HCT116 (cell line): ENCODE measurements around the gene TMEM51. TPM values are rescaled to one million over a fixed set of nuclear protein-coding genes. Genes with fewer than 3 reads are reported as not detected.

Experiments used
- ATAC-seq: fragments of 200-7000 bp; cut with Tn5 transposase; 2 replicates; pipeline ENCODE4 v1.9.1; 2020; ENCODE audit warnings: mild to moderate bottlenecking, moderate library complexity
- BruUV-seq: library from RNA; stranded (reverse); fragments of 400-500 nt; replicated peaks from 2 replicates; lab custom pipeline; 2021; lab: Mats Ljungman, UMichigan
- CTCF ChIA-PET: fragments of 300-600 bp; sonication (Branson Sonifier 250); formaldehyde crosslinking; loops from one replicate; lab custom pipeline; 2021; ENCODE audit warnings: antibody characterized with exemption; lab: Charles Lee
- POLR2A ChIA-PET: fragments of 300-600, 350-600 bp; sonication (Branson Sonifier 250); formaldehyde crosslinking; loops from one replicate; lab custom pipeline; 2021; ENCODE audit warnings: antibody characterized with exemption; lab: Charles Lee
- RAD21 ChIA-PET, 2 experiments: fragments of 300-600 bp; sonication (Branson Sonifier 250); formaldehyde crosslinking; loops; one replicate each; lab custom pipeline; 2023; ENCODE audit warnings: low total read pairs in 2 of 2; ENCODE audit not compliant: uncharacterized antibody in 2 of 2, unreplicated experiment in 2 of 2, low non-redundant PET in 1 of 2; lab: Charles Lee
- DNase-seq: peaks from one replicate; pipeline ENCODE4 v3.0.0-alpha.2; 2010; ENCODE audit warnings: low read depth, low spot score
- H2AFZ ChIP-seq: fragments of 200-600 bp; shearing (Covaris generic), sonication (generic); 2 replicates; pipeline ENCODE4 v1.6.1; 2017; ENCODE audit warnings: low read depth, mixed run types, mixed read lengths, antibody characterized with exemption, low read length; ENCODE audit not compliant: poor library complexity, severe bottlenecking
- H3K27ac ChIP-seq: 2 replicates; pipeline ENCODE4 v1.5.1; 2012; ENCODE audit warnings: low read depth, low read length
- H3K27me3 ChIP-seq: fragments of 200-600 bp; sonication (generic); 2 replicates; pipeline ENCODE4 v1.6.1; 2016; ENCODE audit warnings: mixed run types, low read length, mixed read lengths; ENCODE audit not compliant: insufficient read depth
- H3K36me3 ChIP-seq, 2 experiments: fragments of 200-500 bp in 1 of 2; fragments of 200-600 bp in 1 of 2; sonication (Bioruptor generic) in 1 of 2; sonication (generic) in 1 of 2; 2 replicates each; pipeline versions ENCODE4 v1.5.1 to v1.6.1; 2014 to 2016; ENCODE audit warnings: low read length in 2 of 2, inconsistent platforms in 1 of 2, mixed read lengths in 1 of 2, mixed run types in 1 of 2; ENCODE audit not compliant: insufficient read depth in 2 of 2, control insufficient read depth in 1 of 2
- H3K4me1 ChIP-seq, 2 experiments: fragments of 200-600 bp in 1 of 2; sonication (generic) in 1 of 2; 2 replicates each; pipeline versions ENCODE4 v1.5.1 to v1.6.1; 2012 to 2017; ENCODE audit warnings: low read length in 2 of 2, inconsistent platforms in 1 of 2, mild to moderate bottlenecking in 1 of 2, mixed read lengths in 1 of 2, mixed run types in 1 of 2, moderate library complexity in 1 of 2; ENCODE audit not compliant: insufficient read depth in 2 of 2, control insufficient read depth in 1 of 2
- H3K4me2 ChIP-seq: fragments of 200-600 bp; sonication (generic); 2 replicates; pipeline ENCODE4 v1.6.1; 2017; ENCODE audit warnings: mixed run types, low read length, mixed read lengths
- H3K4me3 ChIP-seq, 2 experiments: fragments of 200-600 bp in 1 of 2; sonication (generic) in 1 of 2; replicated peaks in 1 of 2; 2 replicates each; pipeline ENCODE4 v1.5.1; 2011 to 2016; ENCODE audit warnings: low read length in 2 of 2, control low read depth in 1 of 2, low read depth in 1 of 2, mild to moderate bottlenecking in 1 of 2, mixed read lengths in 1 of 2, mixed run types in 1 of 2
- H3K79me2 ChIP-seq: fragments of 200-600 bp; sonication (generic); 2 replicates; pipeline ENCODE4 v1.6.1; 2017; ENCODE audit warnings: mild to moderate bottlenecking, mixed run types, low read length, moderate library complexity, mixed read lengths; ENCODE audit not compliant: insufficient read depth
- H3K9ac ChIP-seq: fragments of 200-600 bp; sonication (generic); 2 replicates; pipeline ENCODE4 v1.6.1; 2016; ENCODE audit warnings: low read length, mixed read lengths
- H3K9me2 ChIP-seq: fragments of 200-600 bp; sonication (generic), shearing (Covaris generic); 2 replicates; pipeline ENCODE4 v1.6.1; 2017; ENCODE audit warnings: mixed run types, mild to moderate bottlenecking, moderate library complexity; ENCODE audit not compliant: insufficient read depth
- H3K9me3 ChIP-seq, 2 experiments: fragments of 200-500 bp in 1 of 2; fragments of 200-600 bp in 1 of 2; sonication (Bioruptor generic) in 1 of 2; sonication (generic) in 1 of 2; 2 replicates each; pipeline ENCODE4 v1.6.1; 2014 to 2017; ENCODE audit warnings: low read length in 2 of 2, mixed read lengths in 2 of 2, inconsistent platforms in 1 of 2, low read depth in 1 of 2, mild to moderate bottlenecking in 1 of 2, mixed run types in 1 of 2, moderate library complexity in 1 of 2; ENCODE audit not compliant: control insufficient read depth in 1 of 2, insufficient read depth in 1 of 2
- H4K20me1 ChIP-seq: fragments of 200-600 bp; sonication (generic), shearing (Covaris generic); 2 replicates; pipeline ENCODE4 v1.6.1; 2017; ENCODE audit warnings: mixed run types, mild to moderate bottlenecking, moderate library complexity; ENCODE audit not compliant: insufficient read depth
- CBX3 ChIP-seq: IDR thresholded peaks from 2 replicates; pipeline ENCODE4 v1.6.1; 2012; ENCODE audit warnings: low read depth
- CTCF ChIP-seq, 3 experiments: fragments of 200-600 bp in 1 of 3; sonication (generic) in 1 of 3; IDR thresholded peaks in 2 of 3; conservative IDR thresholded peaks in 1 of 3; 2 replicates each; pipeline ENCODE4 v1.5.1; 2012 to 2017; ENCODE audit warnings: low read depth in 2 of 3, low read length in 2 of 3, antibody characterized with exemption in 1 of 3, borderline replicate concordance in 1 of 3, control low read depth in 1 of 3, mild to moderate bottlenecking in 1 of 3, mixed read lengths in 1 of 3, mixed run types in 1 of 3, moderate library complexity in 1 of 3; ENCODE audit not compliant: insufficient read depth in 1 of 3
- EGR1 ChIP-seq: IDR thresholded peaks from 2 replicates; pipeline ENCODE4 v1.6.1; 2012; ENCODE audit warnings: low read depth
- ELF1 ChIP-seq: IDR thresholded peaks from 2 replicates; pipeline ENCODE4 v1.6.1; 2012; ENCODE audit warnings: low read depth, borderline replicate concordance
- EZH2 ChIP-seq: fragments of 200-600 bp; sonication (generic); IDR thresholded peaks from 2 replicates; pipeline ENCODE4 v1.6.1; 2017; ENCODE audit warnings: antibody characterized with exemption, mixed run types
- EZH2phosphoT487 ChIP-seq: fragments of 200-600 bp; IDR thresholded peaks from 2 replicates; pipeline ENCODE4 v1.6.1; 2018; ENCODE audit warnings: antibody characterized with exemption, borderline replicate concordance
- FOSL1 ChIP-seq: IDR thresholded peaks from 2 replicates; pipeline ENCODE4 v1.6.1; 2012; ENCODE audit warnings: low read depth
- JUND ChIP-seq: IDR thresholded peaks from 2 replicates; pipeline ENCODE4 v1.6.1; 2012
- POLR2A ChIP-seq: IDR thresholded peaks from 2 replicates; pipeline ENCODE4 v1.7.0; 2011; ENCODE audit warnings: borderline replicate concordance; ENCODE audit not compliant: insufficient read depth, insufficient read length; ENCODE audit errors: extremely low read depth
- POLR2AphosphoS5 ChIP-seq: IDR thresholded peaks from 2 replicates; pipeline ENCODE4 v1.6.1; 2011; ENCODE audit warnings: mild to moderate bottlenecking, low read depth, low read length, moderate library complexity
- RAD21 ChIP-seq: IDR thresholded peaks from 2 replicates; pipeline ENCODE4 v1.6.1; 2012; ENCODE audit warnings: low read depth, mild to moderate bottlenecking
- REST ChIP-seq: IDR thresholded peaks from 2 replicates; pipeline ENCODE4 v1.6.1; 2012; ENCODE audit warnings: low read depth
- SP1 ChIP-seq: IDR thresholded peaks from 2 replicates; pipeline ENCODE4 v1.6.1; 2012; ENCODE audit warnings: low read depth
- SRF ChIP-seq: IDR thresholded peaks from 2 replicates; pipeline ENCODE4 v1.6.1; 2012; ENCODE audit warnings: low read depth
- TCF7L2 ChIP-seq: IDR thresholded peaks from 2 replicates; pipeline ENCODE4 v1.7.0; 2011; ENCODE audit warnings: borderline replicate concordance, inconsistent platforms; ENCODE audit not compliant: insufficient read depth, insufficient read length; ENCODE audit errors: extremely low read depth
- ZFX ChIP-seq: fragments of 450-650 bp; IDR thresholded peaks from 2 replicates; pipeline ENCODE4 v1.6.1; 2017
- intact Hi-C: fragments of 100-400 bp; cut with micrococcal nuclease; formaldehyde crosslinking; loops from 2 replicates; pipeline ENCODE4 v1.10.0; 2022
- total RNA-seq: library from RNA; stranded (reverse); gene quantifications from one replicate; pipeline ENCODE4 v1.2.1, GENCODE V29; 2021; ENCODE audit not compliant: unreplicated experiment

TMEM51 gene
- total RNA-seq, 1 experiment from 2014 or later, result 16.6 TPM

DNA sequence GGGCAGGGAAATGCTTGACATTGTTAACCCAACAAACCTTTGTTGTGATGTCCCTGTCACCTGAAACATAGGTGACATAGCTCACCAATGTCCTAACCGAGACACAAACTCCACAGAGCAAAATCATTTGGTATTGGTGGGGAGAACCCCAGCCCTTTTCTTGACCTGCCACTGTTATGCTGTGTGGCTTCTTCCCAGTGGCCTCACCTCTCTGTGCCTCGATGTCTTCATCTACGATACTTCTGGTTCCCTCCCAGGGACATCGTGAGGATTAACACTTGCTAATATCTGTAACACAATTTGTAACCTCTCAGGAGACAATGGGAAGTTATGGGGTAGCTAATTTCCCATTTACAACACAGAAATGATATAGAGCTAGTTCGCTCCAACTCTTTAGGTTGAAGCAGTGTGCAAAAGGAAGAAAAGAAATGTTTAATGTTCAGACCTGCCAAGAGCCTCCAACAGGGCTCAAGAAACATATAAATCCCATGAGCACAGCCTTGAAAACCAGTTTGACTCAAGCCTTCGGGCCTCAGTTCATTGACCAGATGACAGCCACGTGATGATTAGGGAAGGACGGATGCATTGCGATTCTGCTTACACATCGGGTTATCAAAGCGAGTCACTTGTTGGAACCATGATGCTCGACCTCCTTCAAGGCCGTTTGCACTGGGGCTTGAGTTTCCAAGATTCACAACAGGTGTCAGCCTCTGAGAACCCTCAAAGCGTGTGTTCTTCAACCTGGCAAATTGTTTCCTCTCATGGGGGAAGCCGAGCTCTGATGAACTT is 37.8 kb upstream of the TMEM51 start:
- Histone ChIP-seq H3K27me3 (no peaks in the 10 kb centered on the region), H3K4me3 (no peak overlapping the region), H3K9me3 (no peaks in the 10 kb centered on the region), H4K20me1 (no peaks in the 10 kb centered on the region), H2AFZ (no peak overlapping the region), H3K9me2 (no peaks in the 10 kb centered on the region), H3K27ac (no peak overlapping the region), H3K79me2 (no peaks in the 10 kb centered on the region), H3K4me1 (no peaks in the 10 kb centered on the region), H3K4me2 (no peak overlapping the region), H3K9ac (no peak overlapping the region), H3K36me3 (no peaks in the 10 kb centered on the region)
- ATAC-seq (no peak), DNase-seq (no peak)
- intact Hi-C loops, result no loop called here
- RAD21 ChIA-PET, result no interaction called here
- TF ChIP-seq CTCF (IDR thresholded peaks at IDR 0.05 in 2 of 3, conservative IDR thresholded peaks at IDR 0.05 in 1 of 3; ENCODE audit: borderline replicate concordance in 1 of 3, insufficient read depth in 1 of 3, low read depth in 2 of 3, low read length in 2 of 3) (no peak), RAD21 (no peak), FOSL1 (no peak), EZH2 (no peak), JUND (no peak), EGR1 (no peak), ZFX (no peak), CBX3 (no peak), TCF7L2 (no peak), REST (no peak), SP1 (no peak), SRF (no peak), EZH2phosphoT487 (no peak), ELF1 (no peak), POLR2AphosphoS5 (no peak), POLR2A (no peak)
- TF ChIP-seq, all 23 proteins: peak for 0
- POLR2A ChIA-PET, result interaction anchor here (0.6 kb wide), 1 partner anchor 36 kb away, joined by 4 read pairs; no protein-coding TSS in a partner anchor
- CTCF ChIA-PET, result no interaction called here
- BruUV-seq, result no TSS peak
